ENCODE data around the gene TEDC2. TPM values are rescaled to one million over a fixed set of nuclear protein-coding genes. Genes with fewer than 3 reads are reported as not detected.

TEDC2 gene
- total and polyA plus RNA-seq, 2 of the 8 experiments (the other 6 are each of a cell fraction or from before 2014, with no cell fraction given): 54.6 to 55.6 TPM

- WGBS, 2 experiments (ENCODE audit: extremely low coverage in 1 of 2, insufficient coverage in 1 of 2, insufficient read length in 1 of 2, insufficient replicate concordance in 2 of 2, low coverage in 1 of 2, low lambda C conversion rate in 2 of 2, missing lambda C conversion rate in 1 of 2): 92% methylated on average over 13 of the region's 13 CpGs; no CpG with 5 or more reads in 1 of the 2 experiments
- H3K27ac ChIP-seq (ENCODE audit: low read depth, low read length): no peak overlapping the region
- H3K23ac ChIP-seq (ENCODE audit: insufficient read length): no peak overlapping the region
- H3K79me2 ChIP-seq (ENCODE audit: control insufficient read depth in 1 of 2, insufficient read depth in 2 of 2, low read length in 2 of 2): peaks cover 0 to 6% of the 10 kb centered on the region in 2 experiments; a peak in 2 of 4 replicates
- H3K18ac ChIP-seq (ENCODE audit: extremely low read depth, low read length): no peak overlapping the region
- no peak overlapping the region for H4K5ac ChIP-seq (ENCODE audit: insufficient read length, low read depth, low read length)
- no peak overlapping the region for H2AFZ ChIP-seq (ENCODE audit: low read length)
- DNase-seq (ENCODE audit: low read depth in 1 of 2, low spot score in 2 of 2): no peak
- H4K20me1 ChIP-seq (replicated peaks in 1 of 2; ENCODE audit: control insufficient read depth in 1 of 2, insufficient read depth in 2 of 2, low read length in 2 of 2): peaks cover 9 to 24% of the 10 kb centered on the region in 2 experiments
- peak overlapping the region; percentile 60 for H2BK5ac ChIP-seq (ENCODE audit: low read depth, low read length)
- H2BK20ac ChIP-seq (ENCODE audit: low read length): no peak overlapping the region
- no peak overlapping the region for H2AK5ac ChIP-seq (ENCODE audit: low read depth, low read length)
- no peak for FAIRE-seq
- H3K56ac ChIP-seq (replicated peaks; ENCODE audit: insufficient read length, low read depth, low read length): no peak overlapping the region
- no peak overlapping the region for H3K4me3 ChIP-seq (ENCODE audit: extremely low read depth in 1 of 4, insufficient read depth in 2 of 4, low read depth in 3 of 4, low read length in 4 of 4)
- no peak overlapping the region for H3K14ac ChIP-seq (ENCODE audit: insufficient read length)
- CTCF ChIA-PET (ENCODE audit: partially characterized antibody): interaction anchor here (0.8 to 3.3 kb wide), 7 partner anchors 10 to 206 kb away, joined by 3 to 21 read pairs (median 5); partner anchors contain the start of genes ECI1 and TBC1D24
- peaks cover 10% of the 10 kb centered on the region for H3K79me1 ChIP-seq (ENCODE audit: low read depth, low read length)
- no peak overlapping the region for H4K91ac ChIP-seq (replicated peaks; ENCODE audit: insufficient read length, low read length)
- H3K4ac ChIP-seq (replicated peaks; ENCODE audit: insufficient read length, low read depth, low read length): no peak overlapping the region
- no peak overlapping the region for H2BK120ac ChIP-seq (replicated peaks; ENCODE audit: low read depth, low read length)
- H3K4me2 ChIP-seq (ENCODE audit: insufficient read depth in 1 of 2, low read depth in 2 of 2, low read length in 2 of 2): no peak overlapping the region
- peaks cover 13% of the 10 kb centered on the region; the same call in 1 of the 2 replicates for H3K23me2 ChIP-seq (ENCODE audit: low read depth, low read length)
- no peak overlapping the region for H3K9ac ChIP-seq (replicated peaks in 1 of 4; ENCODE audit: extremely low read depth in 1 of 4, low read depth in 3 of 4, low read length in 3 of 4)
- H3K9me3 ChIP-seq (ENCODE audit: insufficient read depth in 2 of 2, low read depth in 1 of 2, low read length in 1 of 2): no peaks in the 10 kb centered on the region
- POLR2A ChIA-PET (ENCODE audit: partially characterized antibody): interaction anchor here (0.6 to 2.8 kb wide), 7 partner anchors 9 to 240 kb away, joined by 3 to 21 read pairs (median 3); partner anchors contain the start of gene NTN3
- no peaks in the 10 kb centered on the region for H3K27me3 ChIP-seq (replicated peaks in 1 of 4; ENCODE audit: control insufficient read depth in 3 of 4, extremely low read depth in 1 of 4, insufficient read depth in 3 of 4, low read length in 3 of 4)
- H2BK15ac ChIP-seq (ENCODE audit: low read length): no peak overlapping the region
- peaks cover 25 to 50% (median 39%) of the 10 kb centered on the region in 4 experiments for H3K36me3 ChIP-seq (ENCODE audit: control insufficient read depth in 2 of 4, insufficient read depth in 4 of 4, low read length in 3 of 4)
- H4K8ac ChIP-seq (ENCODE audit: extremely low read depth, insufficient read depth, low read length): no peak overlapping the region
- H3K4me1 ChIP-seq (replicated peaks in 1 of 4; ENCODE audit: control insufficient read depth in 3 of 4, insufficient read depth in 4 of 4, low read length in 3 of 4): peaks cover 0 to 18% (median 15%) of the 10 kb centered on the region in 4 experiments; a peak in 6 of 7 replicates
- no peak overlapping the region for H2BK12ac ChIP-seq (ENCODE audit: low read depth, low read length)
- TF ChIP-seq TBP (IDR thresholded peaks at IDR 0.05; ENCODE audit: low read depth, low read length) (no peak), NANOG (IDR thresholded peaks at IDR 0.05; ENCODE audit: insufficient read depth, low read depth, low read length, poor library complexity, severe bottlenecking) (no peak), CEBPB (IDR thresholded peaks at IDR 0.05; ENCODE audit: low read depth, low read length) (no peak), POLR2A (IDR thresholded peaks at IDR 0.05; ENCODE audit: control extremely low read depth in 1 of 2, low read depth in 2 of 2, low read length in 2 of 2) (no peak), TCF12 (IDR thresholded peaks at IDR 0.05; ENCODE audit: low read depth, low read length) (no peak), POLR2AphosphoS5 (IDR thresholded peaks at IDR 0.05; ENCODE audit: low read depth, low read length) (no peak), EGR1 (IDR thresholded peaks at IDR 0.05; ENCODE audit: borderline replicate concordance, low read depth, low read length) (no peak), SAP30 (IDR thresholded peaks at IDR 0.05; ENCODE audit: insufficient read depth, insufficient replicate concordance, low read length) (no peak), BACH1 (IDR thresholded peaks at IDR 0.05; ENCODE audit: low read length) (no peak), SP1 (IDR thresholded peaks at IDR 0.05; ENCODE audit: low read depth, low read length) (no peak), KDM5A (IDR thresholded peaks at IDR 0.05; ENCODE audit: low read length) (no peak), SP4 (IDR thresholded peaks at IDR 0.05; ENCODE audit: low read length) (no peak), CHD2 (IDR thresholded peaks at IDR 0.05; ENCODE audit: low read length) (no peak), BRCA1 (IDR thresholded peaks at IDR 0.05; ENCODE audit: low read depth, low read length) (no peak), CHD1 (IDR thresholded peaks at IDR 0.05; ENCODE audit: low read depth, low read length) (no peak), CBX5 (IDR thresholded peaks at IDR 0.05; ENCODE audit: low read depth, low read length) (no peak), KDM1A (IDR thresholded peaks at IDR 0.05; ENCODE audit: borderline replicate concordance, low read length) (no peak)
Measured at GRCh38 chr16:2457267-2457666, 2.6 kb upstream of the TEDC2 start.
